HCT116 (cell line): ENCODE data around the gene RBMS1. TPM values are rescaled to one million over a fixed set of nuclear protein-coding genes. Genes with fewer than 3 reads are reported as not detected.

Source experiments
- ATAC-seq: fragments of 200-7000 bp; cut with Tn5 transposase; 2 replicates; pipeline ENCODE4 v1.9.1; 2020; ENCODE audit warnings: mild to moderate bottlenecking, moderate library complexity
- BruUV-seq: library from RNA; stranded (reverse); fragments of 400-500 nt; replicated peaks from 2 replicates; lab custom pipeline; 2021; lab: Mats Ljungman, UMichigan
- CTCF ChIA-PET: fragments of 300-600 bp; sonication (Branson Sonifier 250); formaldehyde crosslinking; loops from one replicate; lab custom pipeline; 2021; ENCODE audit warnings: antibody characterized with exemption; lab: Charles Lee
- POLR2A ChIA-PET: fragments of 300-600, 350-600 bp; sonication (Branson Sonifier 250); formaldehyde crosslinking; loops from one replicate; lab custom pipeline; 2021; ENCODE audit warnings: antibody characterized with exemption; lab: Charles Lee
- RAD21 ChIA-PET, 2 experiments: fragments of 300-600 bp; sonication (Branson Sonifier 250); formaldehyde crosslinking; loops; one replicate each; lab custom pipeline; 2023; ENCODE audit warnings: low total read pairs in 2 of 2; ENCODE audit not compliant: uncharacterized antibody in 2 of 2, unreplicated experiment in 2 of 2, low non-redundant PET in 1 of 2; lab: Charles Lee
- DNase-seq: peaks from one replicate; pipeline ENCODE4 v3.0.0-alpha.2; 2010; ENCODE audit warnings: low read depth, low spot score
- H2AFZ ChIP-seq: fragments of 200-600 bp; shearing (Covaris generic), sonication (generic); 2 replicates; pipeline ENCODE4 v1.6.1; 2017; ENCODE audit warnings: low read depth, mixed run types, mixed read lengths, antibody characterized with exemption, low read length; ENCODE audit not compliant: poor library complexity, severe bottlenecking
- H3K27ac ChIP-seq: 2 replicates; pipeline ENCODE4 v1.5.1; 2012; ENCODE audit warnings: low read depth, low read length
- H3K27me3 ChIP-seq: fragments of 200-600 bp; sonication (generic); 2 replicates; pipeline ENCODE4 v1.6.1; 2016; ENCODE audit warnings: mixed run types, low read length, mixed read lengths; ENCODE audit not compliant: insufficient read depth
- H3K36me3 ChIP-seq, 2 experiments: fragments of 200-500 bp in 1 of 2; fragments of 200-600 bp in 1 of 2; sonication (Bioruptor generic) in 1 of 2; sonication (generic) in 1 of 2; 2 replicates each; pipeline versions ENCODE4 v1.5.1 to v1.6.1; 2014 to 2016; ENCODE audit warnings: low read length in 2 of 2, inconsistent platforms in 1 of 2, mixed read lengths in 1 of 2, mixed run types in 1 of 2; ENCODE audit not compliant: insufficient read depth in 2 of 2, control insufficient read depth in 1 of 2
- H3K4me1 ChIP-seq, 2 experiments: fragments of 200-600 bp in 1 of 2; sonication (generic) in 1 of 2; 2 replicates each; pipeline versions ENCODE4 v1.5.1 to v1.6.1; 2012 to 2017; ENCODE audit warnings: low read length in 2 of 2, inconsistent platforms in 1 of 2, mild to moderate bottlenecking in 1 of 2, mixed read lengths in 1 of 2, mixed run types in 1 of 2, moderate library complexity in 1 of 2; ENCODE audit not compliant: insufficient read depth in 2 of 2, control insufficient read depth in 1 of 2
- H3K4me2 ChIP-seq: fragments of 200-600 bp; sonication (generic); 2 replicates; pipeline ENCODE4 v1.6.1; 2017; ENCODE audit warnings: mixed run types, low read length, mixed read lengths
- H3K4me3 ChIP-seq, 2 experiments: fragments of 200-600 bp in 1 of 2; sonication (generic) in 1 of 2; replicated peaks in 1 of 2; 2 replicates each; pipeline ENCODE4 v1.5.1; 2011 to 2016; ENCODE audit warnings: low read length in 2 of 2, control low read depth in 1 of 2, low read depth in 1 of 2, mild to moderate bottlenecking in 1 of 2, mixed read lengths in 1 of 2, mixed run types in 1 of 2
- H3K79me2 ChIP-seq: fragments of 200-600 bp; sonication (generic); 2 replicates; pipeline ENCODE4 v1.6.1; 2017; ENCODE audit warnings: mild to moderate bottlenecking, mixed run types, low read length, moderate library complexity, mixed read lengths; ENCODE audit not compliant: insufficient read depth
- H3K9ac ChIP-seq: fragments of 200-600 bp; sonication (generic); 2 replicates; pipeline ENCODE4 v1.6.1; 2016; ENCODE audit warnings: low read length, mixed read lengths
- H3K9me2 ChIP-seq: fragments of 200-600 bp; sonication (generic), shearing (Covaris generic); 2 replicates; pipeline ENCODE4 v1.6.1; 2017; ENCODE audit warnings: mixed run types, mild to moderate bottlenecking, moderate library complexity; ENCODE audit not compliant: insufficient read depth
- H3K9me3 ChIP-seq, 2 experiments: fragments of 200-500 bp in 1 of 2; fragments of 200-600 bp in 1 of 2; sonication (Bioruptor generic) in 1 of 2; sonication (generic) in 1 of 2; 2 replicates each; pipeline ENCODE4 v1.6.1; 2014 to 2017; ENCODE audit warnings: low read length in 2 of 2, mixed read lengths in 2 of 2, inconsistent platforms in 1 of 2, low read depth in 1 of 2, mild to moderate bottlenecking in 1 of 2, mixed run types in 1 of 2, moderate library complexity in 1 of 2; ENCODE audit not compliant: control insufficient read depth in 1 of 2, insufficient read depth in 1 of 2
- H4K20me1 ChIP-seq: fragments of 200-600 bp; sonication (generic), shearing (Covaris generic); 2 replicates; pipeline ENCODE4 v1.6.1; 2017; ENCODE audit warnings: mixed run types, mild to moderate bottlenecking, moderate library complexity; ENCODE audit not compliant: insufficient read depth
- ATF3 ChIP-seq: IDR thresholded peaks from 2 replicates; pipeline ENCODE4 v1.6.1; 2012
- CBX3 ChIP-seq: IDR thresholded peaks from 2 replicates; pipeline ENCODE4 v1.6.1; 2012; ENCODE audit warnings: low read depth
- CEBPB ChIP-seq: IDR thresholded peaks from 2 replicates; pipeline ENCODE4 v1.6.1; 2012; ENCODE audit warnings: low read depth
- EGR1 ChIP-seq: IDR thresholded peaks from 2 replicates; pipeline ENCODE4 v1.6.1; 2012; ENCODE audit warnings: low read depth
- ELF1 ChIP-seq: IDR thresholded peaks from 2 replicates; pipeline ENCODE4 v1.6.1; 2012; ENCODE audit warnings: low read depth, borderline replicate concordance
- EZH2 ChIP-seq: fragments of 200-600 bp; sonication (generic); IDR thresholded peaks from 2 replicates; pipeline ENCODE4 v1.6.1; 2017; ENCODE audit warnings: antibody characterized with exemption, mixed run types
- EZH2phosphoT487 ChIP-seq: fragments of 200-600 bp; IDR thresholded peaks from 2 replicates; pipeline ENCODE4 v1.6.1; 2018; ENCODE audit warnings: antibody characterized with exemption, borderline replicate concordance
- FOSL1 ChIP-seq: IDR thresholded peaks from 2 replicates; pipeline ENCODE4 v1.6.1; 2012; ENCODE audit warnings: low read depth
- JUND ChIP-seq: IDR thresholded peaks from 2 replicates; pipeline ENCODE4 v1.6.1; 2012
- POLR2A ChIP-seq: IDR thresholded peaks from 2 replicates; pipeline ENCODE4 v1.7.0; 2011; ENCODE audit warnings: borderline replicate concordance; ENCODE audit not compliant: insufficient read depth, insufficient read length; ENCODE audit errors: extremely low read depth
- POLR2AphosphoS5 ChIP-seq: IDR thresholded peaks from 2 replicates; pipeline ENCODE4 v1.6.1; 2011; ENCODE audit warnings: mild to moderate bottlenecking, low read depth, low read length, moderate library complexity
- RAD21 ChIP-seq: IDR thresholded peaks from 2 replicates; pipeline ENCODE4 v1.6.1; 2012; ENCODE audit warnings: low read depth, mild to moderate bottlenecking
- SIN3A ChIP-seq: IDR thresholded peaks from 2 replicates; pipeline ENCODE4 v1.6.1; 2012; ENCODE audit warnings: low read depth
- SP1 ChIP-seq: IDR thresholded peaks from 2 replicates; pipeline ENCODE4 v1.6.1; 2012; ENCODE audit warnings: low read depth
- SRF ChIP-seq: IDR thresholded peaks from 2 replicates; pipeline ENCODE4 v1.6.1; 2012; ENCODE audit warnings: low read depth
- ZBTB33 ChIP-seq: IDR thresholded peaks from 2 replicates; pipeline ENCODE4 v1.6.1; 2011; ENCODE audit warnings: mild to moderate bottlenecking, low read length, moderate library complexity; ENCODE audit not compliant: insufficient replicate concordance; ENCODE audit errors: extremely low read depth
- ZNF274 ChIP-seq: fragments of 200-500 bp; sonication (Bioruptor generic); IDR thresholded peaks from 2 replicates; pipeline ENCODE4 v1.6.1; 2014; ENCODE audit warnings: mild to moderate bottlenecking, low read depth, low read length, inconsistent platforms
- intact Hi-C: fragments of 100-400 bp; cut with micrococcal nuclease; formaldehyde crosslinking; loops from 2 replicates; pipeline ENCODE4 v1.10.0; 2022
- total RNA-seq: library from RNA; stranded (reverse); gene quantifications from one replicate; pipeline ENCODE4 v1.2.1, GENCODE V29; 2021; ENCODE audit not compliant: unreplicated experiment
- TF ChIP-seq, protein P1 (sequence below): IDR thresholded peaks from 2 replicates; pipeline ENCODE4 v1.6.1; 2012
- TF ChIP-seq, protein P2 (sequence below), 3 experiments: fragments of 200-600 bp in 1 of 3; sonication (generic) in 1 of 3; IDR thresholded peaks in 2 of 3; conservative IDR thresholded peaks in 1 of 3; 2 replicates each; pipeline ENCODE4 v1.5.1; 2012 to 2017; ENCODE audit warnings: low read depth in 2 of 3, low read length in 2 of 3, antibody characterized with exemption in 1 of 3, borderline replicate concordance in 1 of 3, control low read depth in 1 of 3, mild to moderate bottlenecking in 1 of 3, mixed read lengths in 1 of 3, mixed run types in 1 of 3, moderate library complexity in 1 of 3; ENCODE audit not compliant: insufficient read depth in 1 of 3
- TF ChIP-seq, protein P3 (sequence below): IDR thresholded peaks from 2 replicates; pipeline ENCODE4 v1.6.1; 2012; ENCODE audit warnings: low read depth

RBMS1 gene
- total RNA-seq, 1 experiment from 2014 or later, result 17.6 TPM

- no peak overlapping the region for H3K4me2 ChIP-seq
- ATAC-seq (no peak), DNase-seq (no peak)
- H4K20me1 ChIP-seq, result no peaks in the 10 kb centered on the region
- H3K27ac ChIP-seq, result no peak overlapping the region
- no TSS peak for BruUV-seq
- POLR2A ChIA-PET, result no interaction called here
- H3K4me1 ChIP-seq, result no peaks in the 10 kb centered on the region
- H3K9me2 ChIP-seq, result no peaks in the 10 kb centered on the region; the same call in 1 of the 2 replicates
- no peaks in the 10 kb centered on the region for H3K27me3 ChIP-seq
- TF ChIP-seq EZH2phosphoT487, result no peak
- TF ChIP-seq CBX3, result no peak
- TF ChIP-seq SIN3A, result no peak
- TF ChIP-seq, protein P1, sequence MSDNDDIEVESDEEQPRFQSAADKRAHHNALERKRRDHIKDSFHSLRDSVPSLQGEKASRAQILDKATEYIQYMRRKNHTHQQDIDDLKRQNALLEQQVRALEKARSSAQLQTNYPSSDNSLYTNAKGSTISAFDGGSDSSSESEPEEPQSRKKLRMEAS, result no peak
- TF ChIP-seq EZH2, result no peak
- TF ChIP-seq CEBPB, result no peak
- TF ChIP-seq JUND, result no peak
- TF ChIP-seq, protein P2, sequence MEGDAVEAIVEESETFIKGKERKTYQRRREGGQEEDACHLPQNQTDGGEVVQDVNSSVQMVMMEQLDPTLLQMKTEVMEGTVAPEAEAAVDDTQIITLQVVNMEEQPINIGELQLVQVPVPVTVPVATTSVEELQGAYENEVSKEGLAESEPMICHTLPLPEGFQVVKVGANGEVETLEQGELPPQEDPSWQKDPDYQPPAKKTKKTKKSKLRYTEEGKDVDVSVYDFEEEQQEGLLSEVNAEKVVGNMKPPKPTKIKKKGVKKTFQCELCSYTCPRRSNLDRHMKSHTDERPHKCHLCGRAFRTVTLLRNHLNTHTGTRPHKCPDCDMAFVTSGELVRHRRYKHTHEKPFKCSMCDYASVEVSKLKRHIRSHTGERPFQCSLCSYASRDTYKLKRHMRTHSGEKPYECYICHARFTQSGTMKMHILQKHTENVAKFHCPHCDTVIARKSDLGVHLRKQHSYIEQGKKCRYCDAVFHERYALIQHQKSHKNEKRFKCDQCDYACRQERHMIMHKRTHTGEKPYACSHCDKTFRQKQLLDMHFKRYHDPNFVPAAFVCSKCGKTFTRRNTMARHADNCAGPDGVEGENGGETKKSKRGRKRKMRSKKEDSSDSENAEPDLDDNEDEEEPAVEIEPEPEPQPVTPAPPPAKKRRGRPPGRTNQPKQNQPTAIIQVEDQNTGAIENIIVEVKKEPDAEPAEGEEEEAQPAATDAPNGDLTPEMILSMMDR (IDR thresholded peaks at IDR 0.05 in 2 of 3, conservative IDR thresholded peaks at IDR 0.05 in 1 of 3; ENCODE audit: borderline replicate concordance in 1 of 3, insufficient read depth in 1 of 3, low read depth in 2 of 3, low read length in 2 of 3), result no peak
- no peak for TF ChIP-seq ZNF274
- no peak for TF ChIP-seq POLR2A
- TF ChIP-seq ATF3, result no peak
- no peak for TF ChIP-seq ELF1
- TF ChIP-seq SRF, result no peak
- TF ChIP-seq, protein P3, sequence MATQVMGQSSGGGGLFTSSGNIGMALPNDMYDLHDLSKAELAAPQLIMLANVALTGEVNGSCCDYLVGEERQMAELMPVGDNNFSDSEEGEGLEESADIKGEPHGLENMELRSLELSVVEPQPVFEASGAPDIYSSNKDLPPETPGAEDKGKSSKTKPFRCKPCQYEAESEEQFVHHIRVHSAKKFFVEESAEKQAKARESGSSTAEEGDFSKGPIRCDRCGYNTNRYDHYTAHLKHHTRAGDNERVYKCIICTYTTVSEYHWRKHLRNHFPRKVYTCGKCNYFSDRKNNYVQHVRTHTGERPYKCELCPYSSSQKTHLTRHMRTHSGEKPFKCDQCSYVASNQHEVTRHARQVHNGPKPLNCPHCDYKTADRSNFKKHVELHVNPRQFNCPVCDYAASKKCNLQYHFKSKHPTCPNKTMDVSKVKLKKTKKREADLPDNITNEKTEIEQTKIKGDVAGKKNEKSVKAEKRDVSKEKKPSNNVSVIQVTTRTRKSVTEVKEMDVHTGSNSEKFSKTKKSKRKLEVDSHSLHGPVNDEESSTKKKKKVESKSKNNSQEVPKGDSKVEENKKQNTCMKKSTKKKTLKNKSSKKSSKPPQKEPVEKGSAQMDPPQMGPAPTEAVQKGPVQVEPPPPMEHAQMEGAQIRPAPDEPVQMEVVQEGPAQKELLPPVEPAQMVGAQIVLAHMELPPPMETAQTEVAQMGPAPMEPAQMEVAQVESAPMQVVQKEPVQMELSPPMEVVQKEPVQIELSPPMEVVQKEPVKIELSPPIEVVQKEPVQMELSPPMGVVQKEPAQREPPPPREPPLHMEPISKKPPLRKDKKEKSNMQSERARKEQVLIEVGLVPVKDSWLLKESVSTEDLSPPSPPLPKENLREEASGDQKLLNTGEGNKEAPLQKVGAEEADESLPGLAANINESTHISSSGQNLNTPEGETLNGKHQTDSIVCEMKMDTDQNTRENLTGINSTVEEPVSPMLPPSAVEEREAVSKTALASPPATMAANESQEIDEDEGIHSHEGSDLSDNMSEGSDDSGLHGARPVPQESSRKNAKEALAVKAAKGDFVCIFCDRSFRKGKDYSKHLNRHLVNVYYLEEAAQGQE, result no peak
- no peak for TF ChIP-seq SP1
- no peak for TF ChIP-seq POLR2AphosphoS5
- no peak for TF ChIP-seq RAD21
- TF ChIP-seq EGR1, result no peak
- TF ChIP-seq ZBTB33, result no peak
- no peak for TF ChIP-seq FOSL1
- TF ChIP-seq, all 23 proteins: peak for 0
- Histone ChIP-seq H3K9me3 (no peaks in the 10 kb centered on the region), H3K36me3 (no peaks in the 10 kb centered on the region), H3K79me2 (no peaks in the 10 kb centered on the region), H3K4me3 (no peak overlapping the region), H2AFZ (no peak overlapping the region), H3K9ac (no peak overlapping the region)
- RAD21 ChIA-PET, result no interaction called here
- intact Hi-C loops, result no loop called here
- CTCF ChIA-PET, result no interaction called here
Measured at GRCh38 chr2:160541745-160542144, 48.1 kb upstream of the RBMS1 start.
